K562 (cell line): ENCODE results near the gene TCF4. TPM values are rescaled to one million over a fixed set of nuclear protein-coding genes. Genes with fewer than 3 reads are reported as not detected.
A peak's percentile ranks its signal among the peaks of the same experiment; 100 is the strongest.

Experiments
- ATAC-seq: fragments of 200-7000 bp; cut with Tn5 transposase; 3 replicates; pipeline ENCODE4 v1.9.1; 2020; ENCODE audit warnings: moderate library complexity
- BruUV-seq: library from RNA; stranded (reverse); fragments of 400-500 nt; replicated peaks from 2 replicates; lab custom pipeline; 2021; lab: Mats Ljungman, UMichigan
- CTCF ChIA-PET: fragments of 300-600 bp; formaldehyde crosslinking; extraction: SDS; loops from one replicate; lab custom pipeline; 2021; ENCODE audit warnings: low intra/inter-chr PET ratio; lab: Yijun Ruan, JAX
- POLR2A ChIA-PET: fragments of 300-600, 350-650 bp; sonication (Branson Sonifier 250); formaldehyde crosslinking; extraction: SDS; loops from one replicate; lab custom pipeline; 2021; ENCODE audit warnings: antibody characterized with exemption, inconsistent platforms; lab: Yijun Ruan, JAX
- DNase-seq, 4 experiments: peaks; one replicate each; pipeline versions ENCODE4 v3.0.0 to v3.0.0-alpha.2; 2011 to 2018; ENCODE audit warnings: low spot score in 3 of 4, mixed read lengths in 3 of 4; ENCODE audit errors: extremely low read depth in 1 of 4
- FAIRE-seq: peaks from 2 replicates; lab custom pipeline; 2011; peaks lifted over from hg19 to GRCh38; lab: Jason Lieb, UNC
- H2AFZ ChIP-seq: 2 replicates; pipeline ENCODE4 v1.6.0; 2011; ENCODE audit warnings: low read depth, low read length, control low read depth, inconsistent platforms
- H3K27ac ChIP-seq: fragments of 200-600 bp; 3 replicates; pipeline ENCODE4 v1.8.0; 2011; ENCODE audit warnings: low read depth, mild to moderate bottlenecking, control low read depth, inconsistent platforms, low read length, moderate library complexity, mixed read lengths; ENCODE audit errors: extremely low read depth
- H3K27me3 ChIP-seq, 2 experiments: fragments of 300-600 bp in 1 of 2; 2 replicates in 1 of 2; 3 replicates in 1 of 2; pipeline versions ENCODE4 v1.6.0 to v1.8.0; 2011; ENCODE audit warnings: inconsistent platforms in 2 of 2, low read length in 2 of 2, mild to moderate bottlenecking in 1 of 2, mixed read lengths in 1 of 2, moderate library complexity in 1 of 2; ENCODE audit not compliant: control insufficient read depth in 2 of 2, insufficient read depth in 2 of 2
- H3K36me3 ChIP-seq: fragments of 300-600 bp; 3 replicates; pipeline ENCODE4 v1.8.0; 2011; ENCODE audit warnings: mild to moderate bottlenecking, low read length, inconsistent platforms; ENCODE audit not compliant: control insufficient read depth, insufficient read depth
- H3K4me1 ChIP-seq, 2 experiments: fragments of 200-600 bp in 1 of 2; replicated peaks in 1 of 2; 2 replicates in 1 of 2; 3 replicates in 1 of 2; pipeline versions ENCODE4 v1.5.1 to v1.8.0; 2011; ENCODE audit warnings: inconsistent platforms in 2 of 2, low read length in 2 of 2, mild to moderate bottlenecking in 1 of 2, mixed read lengths in 1 of 2, moderate library complexity in 1 of 2; ENCODE audit not compliant: control insufficient read depth in 2 of 2, insufficient read depth in 2 of 2
- H3K4me2 ChIP-seq: 2 replicates; pipeline ENCODE4 v1.6.1; 2011; ENCODE audit warnings: low read length, control low read depth, inconsistent platforms, mixed read lengths; ENCODE audit not compliant: insufficient read depth
- H3K4me3 ChIP-seq: fragments of 200-600 bp; sonication (generic), shearing (Covaris generic); 2 replicates; pipeline ENCODE4 v1.5.1; 2016; ENCODE audit warnings: control low read depth, inconsistent platforms
- H3K79me2 ChIP-seq: fragments of 200-600 bp; 3 replicates; pipeline ENCODE4 v1.8.0; 2011; ENCODE audit warnings: low read length, inconsistent platforms; ENCODE audit not compliant: control insufficient read depth, insufficient read depth
- H3K9ac ChIP-seq, 2 experiments: 2 replicates each; pipeline versions ENCODE4 v1.6.0 to v1.6.1; 2011; ENCODE audit warnings: low read depth in 2 of 2, low read length in 2 of 2, control low read depth in 1 of 2, inconsistent platforms in 1 of 2, mild to moderate bottlenecking in 1 of 2, mixed read lengths in 1 of 2; ENCODE audit not compliant: insufficient read depth in 1 of 2
- H3K9me1 ChIP-seq: one replicate; pipeline ENCODE4 v1.6.0; 2011; ENCODE audit warnings: inconsistent platforms, mild to moderate bottlenecking, low read length, moderate library complexity; ENCODE audit not compliant: control insufficient read depth, insufficient read depth
- H3K9me3 ChIP-seq: replicated peaks from 2 replicates; pipeline ENCODE4 v1.5.1; 2011; ENCODE audit warnings: low read depth, low read length, inconsistent platforms; ENCODE audit not compliant: control insufficient read depth, insufficient read depth
- H4K20me1 ChIP-seq: replicated peaks from 2 replicates; pipeline ENCODE4 v1.6.1; 2011; ENCODE audit warnings: low read length, inconsistent platforms, mixed read lengths; ENCODE audit not compliant: control insufficient read depth, insufficient read depth
- GTF2E2 ChIP-seq: fragments of 200-800 bp; sonication (Bioruptor generic); IDR thresholded peaks from 2 replicates; pipeline ENCODE4 v1.6.1; 2016; ENCODE audit warnings: missing genetic modification characterization, missing compliant biosample characterization
- KLF13 ChIP-seq: fragments of 450-650 bp; IDR thresholded peaks from 2 replicates; pipeline ENCODE4 v1.6.1; 2016; ENCODE audit warnings: missing genetic modification characterization, low read depth, mild to moderate bottlenecking, missing compliant biosample characterization, moderate library complexity, borderline replicate concordance
- KLF16 ChIP-seq: IDR thresholded peaks from 2 replicates; pipeline ENCODE4 v1.6.1; 2016; ENCODE audit warnings: antibody characterized with exemption
- MXI1 ChIP-seq: IDR thresholded peaks from 2 replicates; pipeline ENCODE4 v1.6.1; 2011; ENCODE audit warnings: low read depth, mild to moderate bottlenecking, improper control_type of control experiment, low read length
- RBM22 ChIP-seq: fragments of 200-400 bp; formaldehyde crosslinking; IDR thresholded peaks from 2 replicates; pipeline ENCODE4 v1.6.1; 2018; ENCODE audit warnings: low read length, low read depth; ENCODE audit not compliant: poor library complexity, severe bottlenecking
- SIN3A ChIP-seq, 2 experiments: fragments of 150-350 bp in 1 of 2; IDR thresholded peaks; 2 replicates each; pipeline ENCODE4 v1.6.1; 2011 to 2016; ENCODE audit warnings: borderline replicate concordance in 2 of 2, low read depth in 2 of 2, low read length in 2 of 2, mild to moderate bottlenecking in 2 of 2, moderate library complexity in 2 of 2; ENCODE audit not compliant: control insufficient read depth in 1 of 2
- TGIF2 ChIP-seq: sonication (generic); formaldehyde crosslinking; IDR thresholded peaks from 2 replicates; pipeline ENCODE4 v1.8.1; 2022; ENCODE audit warnings: mild to moderate bottlenecking, missing genetic modification reagents, moderate library complexity
- TOE1 ChIP-seq, 2 experiments: fragments of 450-650 bp in 1 of 2; sonication (generic) in 1 of 2; formaldehyde crosslinking in 1 of 2; IDR thresholded peaks; 2 replicates each; pipeline versions ENCODE4 v1.7.1 to v1.8.0; 2016 to 2022; ENCODE audit warnings: borderline replicate concordance in 2 of 2, mild to moderate bottlenecking in 2 of 2, antibody characterized with exemption in 1 of 2, inconsistent platforms in 1 of 2, low read depth in 1 of 2, missing genetic modification reagents in 1 of 2, moderate library complexity in 1 of 2
- ZMIZ1 ChIP-seq, 2 experiments: fragments of 150-350 bp in 1 of 2; IDR thresholded peaks; 2 replicates each; pipeline ENCODE4 v1.6.1; 2012 to 2016; ENCODE audit warnings: low read depth in 2 of 2, low read length in 2 of 2, mild to moderate bottlenecking in 1 of 2, moderate library complexity in 1 of 2
- ZNF592 ChIP-seq: fragments of 450-650 bp; IDR thresholded peaks from 2 replicates; pipeline ENCODE4 v1.6.1; 2017; ENCODE audit warnings: antibody characterized with exemption, mild to moderate bottlenecking
- WGBS: fragments of 100-300 bp; shearing (Covaris generic); methylation state at CpG from one replicate; pipeline ENCODE4 v1.1.6; 2016; ENCODE audit warnings: low coverage, mixed read lengths; ENCODE audit not compliant: insufficient coverage; ENCODE audit errors: missing lambda C conversion rate; 5-methylcytosine and 5-hydroxymethylcytosine counted together
- in situ Hi-C: fragments of 300-500 bp; cut with MboI; formaldehyde crosslinking; loops from 4 replicates; pipeline ENCODE4 v1.15.0; 2018; ENCODE audit warnings: inconsistent platforms, mixed read lengths
- intact Hi-C: fragments of 100-400 bp; cut with micrococcal nuclease; formaldehyde crosslinking; loops from 2 replicates; pipeline ENCODE4 v1.14.2; 2022
- polyA plus RNA-seq, 8 experiments: library from polyadenylated mRNA; depleted of rRNA in 4 of 8; stranded (reverse) in 5 of 8; unstranded in 3 of 8; fragments of >200 nt; fragmentation: Nextera tagmentation in 2 of 8; fragmentation: Illumina TruSeq in 1 of 8; extraction: Ambion mirVana in 2 of 8; extraction: Trizol in 1 of 8; gene quantifications; 2 replicates each; pipeline versions ENCODE4 v1.2.1 to v1.2.3, GENCODE V29; 2011 to 2014; ENCODE audit warnings: inconsistent platforms in 1 of 8, missing spikeins in 1 of 8
- total RNA-seq, 7 experiments: library from RNA; depleted of rRNA in 6 of 7; stranded (reverse); fragments of >200 nt in 6 of 7; fragmentation: Illumina TruSeq in 2 of 7; extraction: Trizol in 2 of 7; gene quantifications; 2 replicates each; pipeline versions ENCODE4 v1.2.1 to v1.2.3, GENCODE V29; 2011 to 2021; ENCODE audit warnings: low replicate concordance in 1 of 7

The TCF4 gene
- total and polyA plus RNA-seq, 9 of the 15 experiments (the other 6 are each of a cell fraction or from before 2014, with no cell fraction given): 4.8 to 24.7 (median 15.2) TPM

- TF ChIP-seq ZNF592: 0 out of 2 replicates have a peak, but pooled peaks have one; percentile 21
Measured at GRCh38 chr18:55361492-55362250, 226.3 kb downstream of the TCF4 start (continued).

GRCh38 chr18:55360061-55360460 is 227.9 kb downstream of the TCF4 start:
- Histone ChIP-seq H3K4me1 (peaks cover 3 to 9% of the 10 kb centered on the region in 2 experiments; a peak in 4 of 5 replicates), H3K4me2 (no peak overlapping the region), H4K20me1 (no peaks in the 10 kb centered on the region), H3K4me3 (no peak overlapping the region), H3K27me3 (no peaks in the 10 kb centered on the region), H3K36me3 (no peaks in the 10 kb centered on the region), H3K9ac (no peak overlapping the region), H3K9me1 (no peaks in the 10 kb centered on the region), H2AFZ (no peak overlapping the region), H3K79me2 (no peaks in the 10 kb centered on the region; the same call in 2 of the 3 replicates), H3K27ac (no peak overlapping the region), H3K9me3 (no peaks in the 10 kb centered on the region)
- in situ Hi-C loops (no loop called here), intact Hi-C loops (no loop called here)
- FAIRE-seq (no peak), ATAC-seq (no peak), DNase-seq (no peak)
- ChIA-PET POLR2A (no interaction called here), CTCF (no interaction called here)
- 71% methylated on average over 1 of the region's 1 CpG for WGBS
- BruUV-seq: no TSS peak
- TF ChIP-seq GTF2E2 (tag): no peak
- no peak for TF ChIP-seq SIN3A (IDR thresholded peaks at IDR 0.05; ENCODE audit: borderline replicate concordance in 2 of 2, control insufficient read depth in 1 of 2, low read depth in 2 of 2, low read length in 2 of 2)
- no peak for TF ChIP-seq KLF16
- no peak for TF ChIP-seq RBM22
- no peak for TF ChIP-seq KLF13 (tag)
- no peak for TF ChIP-seq TOE1 (IDR thresholded peaks at IDR 0.05; ENCODE audit: borderline replicate concordance)
- TF ChIP-seq TOE1 (CRISPR knock-in tag; IDR thresholded peaks at IDR 0.05; ENCODE audit: borderline replicate concordance, low read depth): no peak
- TF ChIP-seq MXI1: no peak
- TF ChIP-seq ZMIZ1 (IDR thresholded peaks at IDR 0.05; ENCODE audit: low read depth in 2 of 2, low read length in 2 of 2): no peak
- no peak for TF ChIP-seq TGIF2 (CRISPR knock-in tag)
